Kidney tubule cell (primary cell): ENCODE results near the gene PHPT1.
"Not testable (repeated sequence)": the region's sequence is repeated elsewhere in the genome, so short reads cannot be mapped to it uniquely, and the experiment has no call there.

Experiments
- DNase-seq: peaks from one replicate; pipeline ENCODE4 v3.0.0-alpha.2; 2018; ENCODE audit warnings: low spot score

Gene PHPT1

DNA sequence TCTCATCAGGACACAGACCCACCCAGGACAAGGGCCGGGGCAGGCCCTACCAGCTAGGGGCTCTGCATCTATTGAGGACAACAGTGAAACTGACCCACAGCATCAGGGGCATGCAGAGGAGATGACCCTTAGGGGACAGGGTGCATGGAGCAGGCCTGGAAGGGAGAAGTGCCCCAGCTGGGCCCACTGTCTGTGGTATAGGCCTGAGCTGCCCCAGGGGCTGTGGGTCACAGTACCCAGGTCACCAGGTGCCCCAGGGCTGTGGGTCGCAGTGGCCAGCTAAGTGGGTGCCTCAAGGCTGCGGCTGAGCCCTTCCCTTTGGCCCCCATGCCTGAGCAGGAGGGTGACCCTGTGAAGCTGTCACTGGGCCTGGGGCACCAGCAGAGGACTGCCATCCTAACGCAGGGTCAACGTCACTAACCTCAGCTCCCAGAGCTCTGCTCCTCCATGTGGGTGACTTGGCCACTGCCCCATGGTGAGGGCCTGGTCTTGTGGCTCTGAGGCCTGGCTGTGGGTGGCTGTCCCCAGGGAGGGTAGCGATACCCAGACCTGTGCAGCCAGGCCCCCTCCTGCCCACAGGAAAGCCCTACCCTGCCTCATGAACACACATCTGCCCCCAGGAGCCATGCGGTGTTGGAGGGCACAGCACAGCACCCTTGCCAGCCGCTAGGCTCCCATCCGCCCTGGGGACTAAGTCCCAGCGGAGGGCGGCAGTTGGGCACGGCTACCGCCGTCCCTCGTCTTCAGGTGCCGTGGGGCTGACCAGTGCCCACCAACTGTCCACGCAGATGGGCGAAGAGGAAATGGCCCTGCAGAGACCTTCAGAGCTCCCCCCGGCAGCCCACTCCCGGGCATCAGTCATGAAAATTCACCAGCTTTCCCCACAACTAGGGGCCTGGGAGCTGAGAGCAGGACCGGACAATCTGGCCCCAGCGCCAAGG lies 12.0 kb downstream of the PHPT1 start:
- DNase-seq = no peak

DNA sequence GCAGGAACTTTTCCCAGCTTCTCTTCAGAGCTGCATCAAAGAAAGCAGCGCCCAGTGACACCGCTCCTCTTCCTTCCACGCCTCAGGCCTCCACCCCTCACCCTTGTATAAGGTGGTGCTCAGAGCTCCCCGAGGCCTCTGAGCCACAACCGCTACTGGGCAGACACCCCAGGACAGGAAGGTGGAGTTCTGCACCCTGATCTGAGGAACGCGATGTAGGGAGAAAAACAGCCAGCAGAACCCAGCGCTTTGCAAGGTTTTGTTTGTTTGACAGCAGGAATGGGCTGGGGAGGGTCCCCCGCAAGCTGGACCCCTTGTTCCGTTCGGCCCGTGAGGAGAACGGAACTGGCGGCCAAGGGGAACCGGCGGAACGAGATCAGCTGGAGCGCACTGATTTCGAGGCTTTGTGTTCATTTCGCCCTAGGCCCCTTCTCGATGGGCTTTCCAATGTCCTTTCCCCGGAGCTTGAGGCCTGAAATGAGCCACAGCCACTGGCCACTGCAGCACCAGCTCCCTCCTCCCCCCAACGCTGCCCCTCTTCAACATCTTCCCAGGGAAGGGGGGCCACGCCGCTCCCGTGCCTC lies 12.8 kb downstream of the PHPT1 start:
- no peak for DNase-seq

DNA sequence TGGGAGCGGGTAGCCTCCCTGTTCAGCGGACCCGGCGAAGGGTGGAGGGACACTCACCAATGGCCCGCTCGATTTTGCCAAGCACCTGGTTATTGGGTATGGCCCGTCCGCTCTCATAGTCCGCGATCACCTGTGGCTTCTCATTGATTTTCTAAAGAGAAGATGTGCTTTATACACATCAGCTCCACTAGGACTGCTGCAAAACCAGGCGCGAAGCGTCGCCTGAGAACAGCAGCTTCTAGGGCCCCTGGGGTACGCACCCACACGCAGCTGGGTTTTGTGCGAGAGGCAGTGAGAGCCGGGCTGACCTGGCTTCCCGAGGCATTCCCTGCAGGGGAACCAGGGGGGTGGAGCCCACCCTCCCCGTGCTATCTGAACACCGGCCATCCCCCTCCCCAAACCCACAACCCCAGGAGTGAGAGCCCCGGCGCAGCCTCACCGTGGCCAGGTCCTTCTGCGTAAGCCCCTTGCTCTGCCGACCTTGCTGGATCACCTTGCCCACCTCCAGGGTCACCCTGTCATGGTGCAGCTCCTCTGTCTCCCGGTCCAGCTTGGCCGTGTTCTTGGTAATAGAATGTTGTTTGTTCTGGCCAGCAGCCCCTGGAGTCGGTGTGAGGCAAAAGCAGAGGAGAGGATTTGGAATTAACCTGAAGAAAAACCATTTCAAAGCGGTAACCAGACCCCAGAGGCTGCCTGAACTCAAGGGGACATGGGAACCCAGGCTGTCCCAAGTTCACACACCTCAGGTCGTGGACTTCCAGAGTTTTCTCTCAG lies 13.8 kb downstream of the PHPT1 start:
- DNase-seq = no peak

DNA sequence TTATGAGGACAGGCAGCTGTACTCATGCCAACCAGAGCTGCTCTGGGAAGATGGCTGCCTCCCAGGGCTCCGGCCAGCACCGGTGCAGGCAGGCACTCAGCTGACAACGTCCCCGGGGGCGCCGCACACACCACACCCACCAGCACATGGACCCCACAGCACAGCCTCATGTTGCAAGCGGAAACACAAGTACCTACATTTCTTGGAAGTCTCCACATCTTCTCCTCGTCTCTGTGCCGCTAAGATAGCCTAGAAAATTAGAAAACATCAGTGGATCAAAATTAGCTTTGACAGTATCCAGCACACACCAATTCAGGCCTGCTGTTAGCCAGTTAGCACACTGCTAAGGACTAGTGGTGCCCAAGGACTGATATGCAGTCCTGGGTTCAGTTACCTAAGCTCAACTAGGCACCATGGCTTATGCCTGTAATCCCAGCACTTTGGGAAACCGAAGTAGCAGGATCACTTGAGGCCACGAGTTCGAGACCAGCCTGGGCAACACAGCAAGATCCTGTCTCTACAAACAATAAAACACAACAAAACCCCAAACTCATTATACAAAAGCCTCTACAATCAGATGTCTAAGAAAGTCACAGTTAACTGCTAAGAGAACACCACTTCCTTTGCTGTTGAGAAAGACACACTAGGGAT lies 14.5 kb downstream of the PHPT1 start:
- no peak for DNase-seq

DNA sequence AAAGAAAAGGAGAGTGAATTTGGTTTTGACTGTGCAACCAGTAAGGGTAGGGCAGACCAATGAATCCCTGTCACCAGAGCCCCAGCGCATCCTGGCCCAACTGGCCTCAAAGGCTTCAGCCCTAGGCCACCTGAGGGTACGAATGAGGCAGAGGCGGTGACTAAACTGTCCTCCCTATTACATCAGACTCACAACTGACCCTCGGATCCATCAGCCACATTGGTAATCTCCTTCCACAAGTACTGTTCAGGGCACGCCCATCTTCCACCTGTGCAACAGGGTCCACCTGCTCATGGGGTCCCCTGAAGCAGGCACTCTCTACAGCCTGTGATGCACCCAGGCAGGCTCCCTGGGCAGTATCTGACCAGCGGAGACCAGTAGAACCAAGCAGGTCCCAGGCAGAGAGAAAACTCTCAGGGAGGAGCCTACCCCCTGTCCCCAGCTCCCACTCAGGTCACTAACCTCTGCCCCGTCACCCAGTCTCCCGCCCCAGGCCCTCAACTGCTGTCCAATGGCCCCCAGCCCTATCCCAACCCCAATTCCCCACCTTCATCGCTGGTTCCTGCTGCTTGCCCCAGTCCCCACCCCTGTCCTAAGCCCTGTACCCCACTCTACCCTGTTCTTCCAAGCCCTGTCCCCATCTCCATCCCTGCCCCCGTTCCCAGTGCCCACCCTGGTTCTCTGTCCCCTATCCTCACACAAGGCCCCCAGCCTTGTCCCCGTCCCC lies 16.0 kb downstream of the PHPT1 start:
- no peak for DNase-seq

DNA sequence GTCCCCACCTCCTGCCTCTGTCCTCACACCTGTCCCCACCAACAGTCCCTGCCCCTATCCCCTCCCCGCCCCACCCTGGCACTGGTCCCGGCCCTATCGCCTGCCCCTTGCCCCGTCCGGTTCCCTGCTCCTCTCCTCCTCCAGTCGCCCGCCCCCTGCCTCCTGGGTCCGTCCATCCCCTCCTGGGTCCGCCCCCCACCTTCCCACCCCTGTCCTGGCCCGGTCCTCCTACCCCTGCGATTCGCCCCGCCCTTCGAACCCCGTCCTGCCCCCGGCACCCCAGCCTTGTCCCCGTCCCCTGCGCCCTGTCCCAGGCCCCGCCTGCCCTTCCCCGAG lies 16.5 kb downstream of the PHPT1 start:
- DNase-seq = peak; percentile 20

DNA sequence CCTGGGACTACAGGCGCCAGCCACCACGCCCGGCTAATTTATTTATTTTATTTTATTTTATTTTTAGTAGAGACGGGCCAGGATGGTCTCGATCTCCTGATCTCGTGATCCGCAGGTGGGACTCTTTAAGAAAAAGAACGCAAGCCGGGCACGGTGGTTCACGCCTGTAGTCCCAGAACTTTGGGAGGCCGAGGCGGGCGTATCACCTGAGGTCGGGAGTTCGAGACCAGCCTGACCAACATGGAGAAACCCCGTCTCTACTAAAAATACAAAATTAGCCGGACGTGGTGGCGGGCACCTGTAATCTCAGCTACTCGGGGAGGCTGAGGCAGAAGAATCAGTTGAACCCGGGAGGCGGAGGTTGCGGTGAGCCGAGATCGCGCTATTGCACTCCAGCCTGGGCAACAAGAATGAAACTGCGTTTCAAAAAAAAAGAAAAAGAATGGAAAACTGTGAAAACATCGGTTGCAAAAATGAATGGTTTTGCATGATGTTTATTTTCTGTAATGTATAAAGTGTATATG lies 17.8 kb downstream of the PHPT1 start:
- DNase-seq = not testable (repeated sequence)

DNA sequence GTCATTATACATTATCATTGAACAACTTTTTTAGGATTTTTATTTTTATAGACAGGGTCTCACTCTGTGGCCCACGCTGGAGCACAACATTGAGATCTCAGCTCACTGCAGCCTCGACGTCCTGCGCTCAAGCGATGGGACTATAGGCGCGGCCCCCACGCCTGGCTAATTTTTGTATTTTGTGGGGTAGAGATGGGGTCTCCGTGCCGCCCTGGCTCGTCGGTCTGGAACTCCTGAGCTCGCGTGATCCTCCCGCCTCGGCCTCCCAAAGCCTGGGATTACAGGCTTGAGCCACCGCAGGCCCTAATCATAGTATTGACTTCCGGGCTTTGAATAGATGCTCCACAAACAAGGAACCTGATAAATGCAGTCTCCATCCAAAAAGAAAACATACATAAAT lies 18.3 kb downstream of the PHPT1 start:
- DNase-seq = no peak

DNA sequence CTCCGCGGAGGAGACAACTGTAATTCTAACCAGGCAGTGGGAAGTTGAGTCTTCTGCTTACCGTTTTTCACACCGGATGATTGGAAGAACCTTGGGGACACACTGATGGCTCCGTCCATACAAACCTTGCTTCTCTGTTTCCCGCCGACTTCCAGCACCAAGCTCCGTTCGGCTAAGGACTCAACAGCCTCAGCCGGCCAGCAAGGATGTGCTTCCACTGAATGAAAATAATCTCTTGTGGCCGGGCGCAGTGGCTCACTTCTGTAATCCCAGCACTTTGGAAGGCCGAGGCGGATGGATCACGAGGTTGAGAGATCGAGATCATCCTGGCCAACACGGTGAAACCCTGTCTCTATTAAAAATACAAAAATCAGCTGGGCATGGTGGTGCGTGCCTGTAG lies 18.7 kb downstream of the PHPT1 start:
- DNase-seq = no peak

DNA sequence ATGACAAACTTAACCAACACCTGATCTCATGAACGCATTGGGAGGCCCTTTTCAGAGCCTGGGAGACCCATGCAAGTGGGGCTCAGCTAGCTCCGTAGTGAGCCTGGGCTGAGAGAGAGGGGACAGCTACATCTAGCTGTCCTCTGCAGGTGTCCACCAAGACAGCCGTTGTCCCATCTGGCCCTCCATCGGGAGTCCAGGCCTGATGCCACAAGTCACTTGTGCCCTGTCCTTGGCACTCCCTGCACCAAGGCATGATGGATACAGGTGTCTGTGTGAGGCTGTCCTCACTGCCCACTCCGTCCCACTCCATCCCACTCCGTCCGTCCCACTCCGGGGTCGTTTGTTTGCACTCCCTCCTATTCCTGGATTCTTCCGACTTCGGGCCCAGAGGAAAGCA lies 19.4 kb downstream of the PHPT1 start:
- DNase-seq = no peak

DNA sequence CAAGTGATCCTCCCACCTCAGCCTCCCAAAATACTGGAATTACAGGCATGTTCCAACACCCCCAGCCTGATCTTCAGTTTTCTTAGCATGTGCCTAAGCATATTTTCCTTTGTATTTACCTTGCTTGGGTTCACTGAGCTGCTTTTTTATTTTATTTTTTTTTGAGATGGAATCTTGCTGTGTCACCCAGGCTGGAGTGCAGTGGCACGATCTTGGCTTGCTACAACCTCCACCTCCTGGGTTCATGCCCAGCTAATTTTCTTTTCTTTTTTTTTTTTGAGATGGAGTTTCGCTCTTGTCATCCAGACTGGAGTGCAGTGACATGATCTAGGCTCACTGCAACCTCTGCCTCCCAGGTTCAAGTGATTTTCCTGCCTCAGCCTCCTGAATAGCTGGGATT lies 20.4 kb downstream of the PHPT1 start:
- not testable (repeated sequence) for DNase-seq

DNA sequence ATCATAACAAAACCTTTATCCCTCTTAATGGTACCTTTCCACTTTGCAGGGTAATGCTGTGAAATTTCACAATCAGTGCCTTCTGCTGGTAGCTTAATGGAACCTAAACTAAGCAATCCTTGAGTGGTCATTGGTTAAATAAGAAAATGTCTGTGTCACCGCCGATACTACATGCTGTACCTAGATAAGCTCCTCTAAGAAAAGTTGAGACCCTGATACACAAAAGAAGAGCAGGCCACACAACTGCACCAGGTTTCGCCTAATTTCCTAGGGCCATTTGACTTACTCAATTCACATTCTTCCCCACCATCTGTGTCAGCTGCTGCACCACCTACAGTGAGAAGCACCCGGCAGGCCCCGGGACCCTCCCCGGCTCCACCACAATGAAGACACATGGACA lies 25.9 kb downstream of the PHPT1 start:
- no peak for DNase-seq

DNA sequence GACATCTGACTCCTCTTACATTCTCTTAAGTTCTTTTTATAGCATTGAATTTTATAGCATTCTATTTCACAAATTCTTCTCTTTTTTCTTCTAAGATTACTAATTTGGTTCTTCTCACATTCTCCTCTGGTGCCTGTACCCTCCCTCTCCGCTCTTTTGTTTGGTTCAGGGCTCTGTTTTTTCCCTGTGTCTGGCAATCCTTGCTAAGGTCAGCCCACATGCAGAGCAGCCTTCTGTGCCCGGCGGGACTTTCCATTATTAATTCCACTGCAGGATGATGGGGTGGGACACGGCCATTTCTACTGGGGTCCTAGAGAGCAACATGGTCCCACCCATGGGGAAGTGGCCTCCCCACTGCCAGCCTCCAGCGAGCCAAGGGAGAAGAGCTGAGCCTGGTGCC lies 27.3 kb downstream of the PHPT1 start:
- DNase-seq = no peak

DNA sequence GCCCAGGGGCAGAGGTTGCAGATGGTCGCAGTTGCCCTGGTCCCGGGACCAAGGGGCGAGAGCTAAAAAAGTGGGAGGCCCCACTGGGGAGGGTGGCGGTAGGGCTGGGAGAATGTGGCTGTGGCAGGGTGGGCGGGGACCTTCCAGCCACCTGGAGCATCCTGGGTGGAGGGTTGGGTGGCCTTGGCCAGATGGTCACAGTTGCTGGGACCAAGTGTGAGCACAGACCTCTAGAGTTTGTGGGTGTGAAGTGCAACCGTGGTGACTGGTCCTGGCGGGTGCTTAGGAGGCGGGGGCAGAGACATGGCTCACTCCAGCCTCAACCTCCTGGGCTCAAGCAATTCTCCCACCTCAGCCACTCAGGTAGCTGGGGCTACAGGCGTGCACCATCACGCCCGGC lies 31.4 kb downstream of the PHPT1 start:
- no peak for DNase-seq

DNA sequence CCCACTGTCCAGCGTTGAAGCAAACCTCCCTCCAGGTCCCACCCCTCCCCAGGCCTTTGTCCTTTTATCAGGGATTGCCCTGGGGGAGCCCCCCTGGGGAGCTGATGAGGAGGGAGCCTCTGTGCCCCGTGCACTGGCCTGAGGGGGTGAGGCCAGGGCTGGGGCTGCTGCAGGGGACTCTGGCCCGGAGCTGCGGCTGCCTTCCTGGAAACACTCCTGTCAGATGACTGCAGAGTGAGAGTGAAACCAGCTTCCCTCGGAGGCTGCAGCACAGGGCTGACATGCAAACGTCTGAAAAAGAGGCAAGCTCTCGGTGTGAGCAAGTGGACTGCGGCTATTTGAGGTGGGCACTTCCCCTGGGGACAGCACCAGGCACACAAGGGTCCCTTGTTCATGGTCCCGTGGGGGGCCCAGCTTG lies 32.5 kb downstream of the PHPT1 start:
- DNase-seq = peak; percentile 42

DNA sequence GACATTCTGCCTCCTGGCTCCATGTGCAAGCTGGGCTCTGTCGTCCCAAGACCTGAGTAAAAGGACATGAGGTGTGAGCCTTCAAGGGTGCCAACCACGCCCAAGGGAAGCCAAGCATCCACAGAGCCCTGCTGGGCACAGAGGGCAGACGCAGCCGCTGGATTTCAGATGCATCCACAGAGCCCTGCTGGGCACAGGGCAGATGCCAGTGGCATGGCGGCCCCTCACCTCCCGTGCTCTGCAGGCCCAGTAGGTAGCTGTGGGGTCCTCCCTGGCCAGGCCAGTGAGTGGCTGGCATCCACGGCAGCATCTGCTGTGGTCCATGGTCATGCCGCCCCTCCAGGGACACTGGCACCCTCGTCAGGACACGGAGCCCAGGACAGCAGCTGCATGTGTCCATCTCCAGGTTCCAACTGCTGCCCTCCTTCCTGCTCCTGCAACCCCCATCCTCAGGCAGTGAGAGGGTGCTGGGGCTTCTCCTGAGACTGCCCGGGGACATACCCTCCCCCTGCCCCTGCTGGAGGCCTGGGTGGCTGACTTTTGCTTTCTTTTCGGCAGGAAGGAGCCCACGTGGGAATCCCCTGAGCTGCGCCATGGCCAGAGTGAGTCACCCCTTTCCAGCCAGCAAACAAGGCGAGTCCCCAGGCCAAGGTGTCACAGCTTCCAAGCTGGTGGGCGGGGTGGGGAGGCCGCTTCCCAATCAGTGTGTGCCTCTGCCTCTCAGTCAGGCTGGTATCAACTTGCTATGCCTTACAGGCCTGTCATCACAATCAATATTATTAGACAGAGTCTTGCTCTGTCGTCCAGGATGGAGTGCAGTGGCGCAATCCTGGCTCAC lies 33.1 kb downstream of the PHPT1 start:
- DNase-seq = peak; percentile 95

DNA sequence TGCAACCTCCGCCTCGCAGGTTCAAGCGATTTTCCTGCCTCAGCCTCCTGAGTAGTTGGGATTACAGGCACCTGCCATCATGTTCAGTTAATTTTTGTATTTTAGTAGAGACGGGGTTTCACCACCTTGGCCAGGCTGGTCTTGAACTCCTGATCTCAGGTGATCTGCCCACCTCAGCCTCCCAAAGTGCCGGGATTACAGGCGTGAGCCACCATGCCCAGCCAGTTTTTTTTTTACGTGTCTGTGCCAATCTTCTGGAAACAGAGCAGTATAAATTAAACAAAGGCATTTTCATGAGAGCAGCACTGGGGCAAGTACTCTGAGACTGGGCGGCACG lies 33.7 kb downstream of the PHPT1 start:
- not testable (repeated sequence) for DNase-seq

DNA sequence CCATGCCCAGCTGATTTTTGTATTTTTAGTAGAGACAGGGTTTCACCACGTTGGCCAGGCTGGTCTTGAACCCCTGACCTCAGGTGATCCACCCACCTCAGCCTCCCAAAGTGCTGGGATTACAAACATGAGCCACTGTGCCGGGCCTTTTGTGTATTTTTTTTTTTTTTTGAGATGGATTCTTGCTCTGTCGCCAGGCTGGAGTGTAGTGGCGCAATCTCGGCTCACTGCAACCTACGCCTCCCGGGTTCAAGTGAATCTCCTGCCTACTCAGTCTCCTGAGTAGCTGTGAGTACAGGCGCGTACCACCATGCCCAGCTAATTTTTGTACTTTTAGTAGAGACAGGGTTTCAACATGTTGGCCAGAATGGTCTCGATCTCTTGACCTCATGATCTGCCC lies 34.5 kb downstream of the PHPT1 start:
- not testable (repeated sequence) for DNase-seq

DNA sequence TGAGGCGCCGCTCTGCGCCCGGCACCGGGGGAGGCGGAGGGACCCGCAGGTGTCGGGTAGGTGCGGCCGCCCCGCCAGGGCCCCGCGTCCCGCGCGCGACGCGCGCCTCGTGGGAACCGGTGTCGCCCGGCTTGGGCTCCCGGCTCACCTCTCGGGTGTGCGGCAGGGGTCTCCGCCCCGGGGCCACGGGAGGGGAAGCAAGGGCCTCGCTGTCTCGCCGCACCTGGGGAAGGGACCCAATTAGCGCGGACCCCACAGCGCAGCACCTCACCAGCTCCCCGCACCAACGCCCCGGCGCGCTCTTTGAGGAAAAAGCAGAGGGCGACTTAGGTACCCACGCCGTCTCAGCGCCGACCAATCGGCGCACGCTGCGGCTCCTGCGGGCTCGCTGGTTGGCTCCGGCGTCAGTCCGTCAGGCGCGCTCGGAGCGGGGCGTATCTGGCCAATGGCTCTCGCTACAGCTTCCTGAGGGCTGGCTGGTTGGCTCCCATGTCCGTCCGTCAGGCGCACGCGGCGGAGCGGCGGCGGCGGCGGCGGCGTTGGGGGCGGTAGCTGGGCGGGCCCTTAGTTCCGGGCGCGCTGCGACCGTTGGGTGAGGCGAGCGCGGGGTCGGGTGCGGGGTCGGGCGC lies 36.9 kb downstream of the PHPT1 start, which contains the start of gene TRAF2:
TSS of gene TRAF2 (plus strand) at position 567 of the 629 bp plus-strand sequence. CDS start 12,225 bp downstream, outside the sequence.
- peak; percentile 99 for DNase-seq
